ENCODE measurements around the gene CLDN34.

- no peak for TF ChIP-seq EZH2 (IDR thresholded peaks at IDR 0.05; ENCODE audit: low read depth, unreplicated experiment)
- TF ChIP-seq CREB1 (CRISPR knock-in tag; IDR thresholded peaks at IDR 0.05; ENCODE audit: low read depth), result no peak
- no peak for TF ChIP-seq POLR2AphosphoS5 (IDR thresholded peaks at IDR 0.05; ENCODE audit: low read depth)
- no peak for TF ChIP-seq CTCF (conservative IDR thresholded peaks at IDR 0.05; ENCODE audit: low read depth in 2 of 2)
Observed at GRCh38 chrX:9992061-9992460, 24.9 kb downstream of the CLDN34 start.
